ENCODE data around the gene SYNJ1. TPM values are rescaled to one million over a fixed set of nuclear protein-coding genes. Genes with fewer than 3 reads are reported as not detected.

SYNJ1 gene
- total and polyA plus RNA-seq, 9 of the 15 experiments (the other 6 are each of a cell fraction or from before 2014, with no cell fraction given): 2.4 to 10.6 (median 5.6) TPM

DNA sequence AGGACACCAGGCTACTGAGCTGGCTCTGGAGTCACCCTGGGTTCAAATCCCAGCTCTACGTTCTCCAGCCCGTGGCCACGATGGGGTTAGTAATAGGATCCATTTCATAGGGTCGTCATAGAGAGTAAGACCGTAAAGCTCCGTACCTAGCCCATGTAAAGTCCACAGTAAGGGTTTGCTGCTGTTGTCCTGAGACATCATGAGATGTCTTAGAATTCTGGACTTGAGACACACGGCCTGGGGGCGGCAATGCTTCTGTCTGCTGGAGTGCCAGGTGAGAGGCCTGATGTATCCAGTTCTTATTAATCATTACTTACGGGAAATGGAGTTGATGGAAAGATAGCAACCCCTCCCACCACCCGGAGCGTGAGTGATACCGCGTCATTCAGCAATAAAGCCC is 146.1 kb downstream of the SYNJ1 start (continued):
- TF ChIP-seq, protein P1, sequence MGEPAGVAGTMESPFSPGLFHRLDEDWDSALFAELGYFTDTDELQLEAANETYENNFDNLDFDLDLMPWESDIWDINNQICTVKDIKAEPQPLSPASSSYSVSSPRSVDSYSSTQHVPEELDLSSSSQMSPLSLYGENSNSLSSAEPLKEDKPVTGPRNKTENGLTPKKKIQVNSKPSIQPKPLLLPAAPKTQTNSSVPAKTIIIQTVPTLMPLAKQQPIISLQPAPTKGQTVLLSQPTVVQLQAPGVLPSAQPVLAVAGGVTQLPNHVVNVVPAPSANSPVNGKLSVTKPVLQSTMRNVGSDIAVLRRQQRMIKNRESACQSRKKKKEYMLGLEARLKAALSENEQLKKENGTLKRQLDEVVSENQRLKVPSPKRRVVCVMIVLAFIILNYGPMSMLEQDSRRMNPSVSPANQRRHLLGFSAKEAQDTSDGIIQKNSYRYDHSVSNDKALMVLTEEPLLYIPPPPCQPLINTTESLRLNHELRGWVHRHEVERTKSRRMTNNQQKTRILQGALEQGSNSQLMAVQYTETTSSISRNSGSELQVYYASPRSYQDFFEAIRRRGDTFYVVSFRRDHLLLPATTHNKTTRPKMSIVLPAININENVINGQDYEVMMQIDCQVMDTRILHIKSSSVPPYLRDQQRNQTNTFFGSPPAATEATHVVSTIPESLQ (CRISPR knock-in tag; IDR thresholded peaks at IDR 0.05): no peak
- no peak for TF ChIP-seq OTX1 (CRISPR knock-in tag; IDR thresholded peaks at IDR 0.05)
- TF ChIP-seq BCOR (IDR thresholded peaks at IDR 0.05): no peak

DNA sequence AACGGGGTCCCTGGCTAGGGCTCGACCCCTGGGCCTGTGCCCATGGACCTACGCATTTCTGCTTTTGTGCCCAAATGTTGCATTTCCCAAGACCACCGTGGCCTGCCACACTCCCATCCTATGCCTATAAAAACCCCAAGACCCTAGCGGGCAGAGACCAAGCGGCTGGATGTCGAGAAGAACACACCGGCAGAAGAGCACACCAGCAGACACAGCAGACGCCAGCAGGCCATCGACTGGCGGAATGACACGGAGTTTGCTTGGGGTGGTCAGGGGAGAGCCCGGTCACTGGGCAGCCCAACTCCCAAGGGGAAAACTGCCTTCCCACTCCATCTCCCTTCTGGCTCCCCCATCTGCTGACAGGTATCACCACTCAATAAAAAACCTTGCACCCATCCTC is 146.9 kb downstream of the SYNJ1 start:
- Histone ChIP-seq H3K79me2 (ENCODE audit: control insufficient read depth, insufficient read depth, low read length) (no peaks in the 10 kb centered on the region), H3K4me3 (no peak overlapping the region), H3K27ac (ENCODE audit: extremely low read depth, low read depth, low read length) (no peak overlapping the region), H3K27me3 (ENCODE audit: control insufficient read depth in 2 of 2, insufficient read depth in 2 of 2, low read length in 2 of 2) (peaks cover 55 to 68% of the 10 kb centered on the region in 2 experiments), H3K9me1 (ENCODE audit: control insufficient read depth, insufficient read depth, low read length) (no peaks in the 10 kb centered on the region), H3K9me3 (replicated peaks; ENCODE audit: control insufficient read depth, insufficient read depth, low read depth, low read length) (no peaks in the 10 kb centered on the region), H4K20me1 (replicated peaks; ENCODE audit: control insufficient read depth, insufficient read depth, low read length) (no peaks in the 10 kb centered on the region), H3K36me3 (ENCODE audit: control insufficient read depth, insufficient read depth, low read length) (no peaks in the 10 kb centered on the region), H3K4me2 (ENCODE audit: insufficient read depth, low read length) (no peak overlapping the region; the same call in 1 of the 2 replicates), H3K9ac (ENCODE audit: insufficient read depth in 1 of 2, low read depth in 2 of 2, low read length in 2 of 2) (no peak overlapping the region), H2AFZ (ENCODE audit: low read depth, low read length) (no peak overlapping the region), H3K4me1 (replicated peaks in 1 of 2; ENCODE audit: control insufficient read depth in 2 of 2, insufficient read depth in 2 of 2, low read length in 2 of 2) (peaks cover 7% of the 10 kb centered on the region in 2 experiments; a peak in 4 of 5 replicates)
- in situ Hi-C loops (cut with MboI) (no loop called here), intact Hi-C loops (cut with micrococcal nuclease) (loop anchor here (10.0 kb wide), 1 partner anchor 286 kb away; the partner anchor contains the start of gene MRAP)
- BruUV-seq (replicated peaks): no TSS peak
- CTCF ChIA-PET (ENCODE audit: low intra/inter-chr PET ratio): no interaction called here
- TF ChIP-seq, protein P1 (CRISPR knock-in tag; IDR thresholded peaks at IDR 0.05): no peak
- no peak for TF ChIP-seq SMARCE1 (IDR thresholded peaks at IDR 0.05)
- no peak for TF ChIP-seq CXXC5 (CRISPR knock-in tag; IDR thresholded peaks at IDR 0.05)
- TF ChIP-seq SREBF1 (IDR thresholded peaks at IDR 0.05; ENCODE audit: borderline replicate concordance, low read depth, low read length): no peak
- no peak for TF ChIP-seq GTF2A2 (tag; IDR thresholded peaks at IDR 0.05)
- no peak for TF ChIP-seq IRF2 (CRISPR knock-in tag; IDR thresholded peaks at IDR 0.05)
- no peak for TF ChIP-seq RB1 (IDR thresholded peaks at IDR 0.05; ENCODE audit: low read depth)
- POLR2A ChIA-PET: no interaction called here
- WGBS (ENCODE audit: insufficient coverage, low coverage, missing lambda C conversion rate): 21% methylated on average over 13 of the region's 13 CpGs
- FAIRE-seq (no peak), ATAC-seq (no peak), DNase-seq (ENCODE audit: extremely low read depth in 1 of 4, low spot score in 3 of 4) (no peak)

Other genes with a start within 250 kb of the SYNJ1 start
- gene TCP10L, start 142.5 kb downstream of the SYNJ1 start, total RNA-seq (2014; rRNA removed): 1.2 TPM in 1 of 2 replicates, not detected in the other
- gene TCP10L, start 142.5 kb downstream of the SYNJ1 start, total RNA-seq (2014; rRNA removed; fragmentation: Illumina TruSeq; extraction: Trizol): 0.77 and 0.91 TPM in 2 replicates
- gene TCP10L, start 142.5 kb downstream of the SYNJ1 start, total RNA-seq (2015; rRNA removed; fragmentation: Illumina TruSeq; extraction: Trizol): 0.53 and 0.87 TPM in 2 replicates
- 0.49 and 0.58 TPM in 2 replicates for gene TCP10L, start 142.5 kb downstream of the SYNJ1 start, total RNA-seq (2021)
- gene TCP10L, start 142.5 kb downstream of the SYNJ1 start, polyA plus RNA-seq (2011; rRNA removed): 0.19 and 0.38 TPM in 2 replicates
- 0.21 and 0.34 TPM in 2 replicates for gene TCP10L, start 142.5 kb downstream of the SYNJ1 start, polyA plus RNA-seq (2014; fragmentation: Illumina TruSeq; extraction: Trizol)
- under 1 TPM; 0.56 to 0.68 TPM for gene TCP10L, start 142.5 kb downstream of the SYNJ1 start, polyA plus RNA-seq (2014; fragmentation: Nextera tagmentation; extraction: Ambion mirVana)
- 0.76 TPM in 1 of 2 replicates, not detected in the other for gene TCP10L, start 142.5 kb downstream of the SYNJ1 start, polyA plus RNA-seq (2014; rRNA removed)
- gene CFAP298, start 115.6 kb downstream of the SYNJ1 start, total RNA-seq (2014; rRNA removed): 165 and 178 TPM in 2 replicates
- gene CFAP298, start 115.6 kb downstream of the SYNJ1 start, total RNA-seq (2014; rRNA removed; fragmentation: Illumina TruSeq; extraction: Trizol): 78.6 and 88.5 TPM in 2 replicates
- gene CFAP298, start 115.6 kb downstream of the SYNJ1 start, total RNA-seq (2015; rRNA removed; fragmentation: Illumina TruSeq; extraction: Trizol): 86.3 and 90.5 TPM in 2 replicates
- 119 and 121 TPM in 2 replicates for gene CFAP298, start 115.6 kb downstream of the SYNJ1 start, total RNA-seq (2021)
- 61.8 and 70.0 TPM in 2 replicates for gene CFAP298, start 115.6 kb downstream of the SYNJ1 start, polyA plus RNA-seq (2011; rRNA removed)
- 89.7 and 92.9 TPM in 2 replicates for gene CFAP298, start 115.6 kb downstream of the SYNJ1 start, polyA plus RNA-seq (2014; fragmentation: Illumina TruSeq; extraction: Trizol)
- 10 to 100 TPM; 31.4 to 43.5 TPM for gene CFAP298, start 115.6 kb downstream of the SYNJ1 start, polyA plus RNA-seq (2014; fragmentation: Nextera tagmentation; extraction: Ambion mirVana)
- 135 and 139 TPM in 2 replicates for gene CFAP298, start 115.6 kb downstream of the SYNJ1 start, polyA plus RNA-seq (2014; rRNA removed)
- 49.3 and 56.3 TPM in 2 replicates for gene PAXBP1, start 43.7 kb upstream of the SYNJ1 start, total RNA-seq (2014; rRNA removed)
- gene PAXBP1, start 43.7 kb upstream of the SYNJ1 start, total RNA-seq (2014; rRNA removed; fragmentation: Illumina TruSeq; extraction: Trizol): 67.9 and 76.8 TPM in 2 replicates
- 65.2 and 73.7 TPM in 2 replicates for gene PAXBP1, start 43.7 kb upstream of the SYNJ1 start, total RNA-seq (2015; rRNA removed; fragmentation: Illumina TruSeq; extraction: Trizol)
- gene PAXBP1, start 43.7 kb upstream of the SYNJ1 start, total RNA-seq (2021): 52.6 and 58.7 TPM in 2 replicates
- gene PAXBP1, start 43.7 kb upstream of the SYNJ1 start, polyA plus RNA-seq (2011; rRNA removed): 59.6 and 72.0 TPM in 2 replicates
- 45.1 and 50.3 TPM in 2 replicates for gene PAXBP1, start 43.7 kb upstream of the SYNJ1 start, polyA plus RNA-seq (2014; fragmentation: Illumina TruSeq; extraction: Trizol)
- 10 to 100 TPM; 16.4 to 17.4 TPM for gene PAXBP1, start 43.7 kb upstream of the SYNJ1 start, polyA plus RNA-seq (2014; fragmentation: Nextera tagmentation; extraction: Ambion mirVana)
- gene PAXBP1, start 43.7 kb upstream of the SYNJ1 start, polyA plus RNA-seq (2014; rRNA removed): 48.7 and 53.8 TPM in 2 replicates

All from K562 (cell line).